Epithelial cell of proximal tubule (primary cell): ENCODE measurements around the gene RNF112. TPM values are rescaled to one million over a fixed set of nuclear protein-coding genes. Genes with fewer than 3 reads are reported as not detected.

Source experiments
- DNase-seq: peaks from one replicate; pipeline ENCODE4 v3.0.0-alpha.2; 2011; ENCODE audit warnings: low read depth
- H3K4me3 ChIP-seq: 2 replicates; pipeline ENCODE4 v1.5.1; 2011; ENCODE audit warnings: low read depth, mild to moderate bottlenecking, low read length
- total RNA-seq: library from RNA; depleted of rRNA; stranded (reverse); fragments of >200 nt; gene quantifications from 2 replicates; pipeline ENCODE4 v1.2.3, GENCODE V29; 2015
- TF ChIP-seq, protein P1 (sequence below): conservative IDR thresholded peaks from 2 replicates; pipeline ENCODE4 v1.5.1; 2012; ENCODE audit warnings: low read depth, mild to moderate bottlenecking, low read length

Gene RNF112
- total RNA-seq, 1 donor from 2014 or later, result 0.06 TPM

DNA sequence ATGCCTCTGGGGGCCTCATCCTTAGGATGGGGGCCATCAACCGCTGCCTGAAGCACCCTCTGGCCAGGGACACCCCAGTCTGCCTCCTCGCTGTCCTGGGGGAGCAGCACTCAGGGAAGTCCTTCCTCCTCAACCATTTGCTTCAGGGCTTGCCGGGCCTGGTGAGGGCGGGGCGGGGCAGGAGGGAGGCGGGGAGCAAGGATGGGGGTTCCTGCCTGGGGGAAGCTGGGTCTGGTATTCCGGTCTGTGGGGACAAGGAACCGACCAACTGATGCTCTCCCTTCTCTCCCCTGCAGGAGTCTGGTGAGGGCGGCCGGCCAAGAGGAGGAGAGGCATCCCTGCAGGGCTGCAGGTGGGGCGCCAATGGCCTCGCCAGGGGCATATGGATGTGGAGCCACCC, 2.0 kb downstream of the RNF112 start:
- no peak for DNase-seq
- no peak overlapping the region for H3K4me3 ChIP-seq
- TF ChIP-seq, protein P1, sequence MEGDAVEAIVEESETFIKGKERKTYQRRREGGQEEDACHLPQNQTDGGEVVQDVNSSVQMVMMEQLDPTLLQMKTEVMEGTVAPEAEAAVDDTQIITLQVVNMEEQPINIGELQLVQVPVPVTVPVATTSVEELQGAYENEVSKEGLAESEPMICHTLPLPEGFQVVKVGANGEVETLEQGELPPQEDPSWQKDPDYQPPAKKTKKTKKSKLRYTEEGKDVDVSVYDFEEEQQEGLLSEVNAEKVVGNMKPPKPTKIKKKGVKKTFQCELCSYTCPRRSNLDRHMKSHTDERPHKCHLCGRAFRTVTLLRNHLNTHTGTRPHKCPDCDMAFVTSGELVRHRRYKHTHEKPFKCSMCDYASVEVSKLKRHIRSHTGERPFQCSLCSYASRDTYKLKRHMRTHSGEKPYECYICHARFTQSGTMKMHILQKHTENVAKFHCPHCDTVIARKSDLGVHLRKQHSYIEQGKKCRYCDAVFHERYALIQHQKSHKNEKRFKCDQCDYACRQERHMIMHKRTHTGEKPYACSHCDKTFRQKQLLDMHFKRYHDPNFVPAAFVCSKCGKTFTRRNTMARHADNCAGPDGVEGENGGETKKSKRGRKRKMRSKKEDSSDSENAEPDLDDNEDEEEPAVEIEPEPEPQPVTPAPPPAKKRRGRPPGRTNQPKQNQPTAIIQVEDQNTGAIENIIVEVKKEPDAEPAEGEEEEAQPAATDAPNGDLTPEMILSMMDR, result no peak

DNA sequence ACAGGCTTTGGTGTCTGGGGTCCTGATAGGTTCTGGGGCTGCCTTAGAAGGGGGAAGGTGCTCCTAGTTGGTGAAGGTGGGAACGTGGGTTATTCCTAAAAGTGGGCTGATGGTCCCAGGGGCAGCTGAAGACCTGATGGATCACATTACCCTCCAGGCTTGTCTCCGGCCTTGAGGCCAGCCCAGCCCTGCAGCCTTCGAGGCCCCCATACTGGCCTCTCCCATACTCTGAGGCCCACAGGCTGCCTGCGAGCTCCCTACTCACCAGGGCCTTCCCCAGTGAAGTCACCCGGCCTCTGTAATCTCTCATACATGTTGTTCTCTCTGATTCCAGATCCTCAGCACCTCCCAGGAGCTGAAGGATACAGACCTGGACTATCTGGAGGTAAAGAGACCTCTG, 2.7 kb downstream of the RNF112 start:
- no peak overlapping the region for H3K4me3 ChIP-seq
- TF ChIP-seq, protein P1, result no peak
- no peak for DNase-seq

DNA sequence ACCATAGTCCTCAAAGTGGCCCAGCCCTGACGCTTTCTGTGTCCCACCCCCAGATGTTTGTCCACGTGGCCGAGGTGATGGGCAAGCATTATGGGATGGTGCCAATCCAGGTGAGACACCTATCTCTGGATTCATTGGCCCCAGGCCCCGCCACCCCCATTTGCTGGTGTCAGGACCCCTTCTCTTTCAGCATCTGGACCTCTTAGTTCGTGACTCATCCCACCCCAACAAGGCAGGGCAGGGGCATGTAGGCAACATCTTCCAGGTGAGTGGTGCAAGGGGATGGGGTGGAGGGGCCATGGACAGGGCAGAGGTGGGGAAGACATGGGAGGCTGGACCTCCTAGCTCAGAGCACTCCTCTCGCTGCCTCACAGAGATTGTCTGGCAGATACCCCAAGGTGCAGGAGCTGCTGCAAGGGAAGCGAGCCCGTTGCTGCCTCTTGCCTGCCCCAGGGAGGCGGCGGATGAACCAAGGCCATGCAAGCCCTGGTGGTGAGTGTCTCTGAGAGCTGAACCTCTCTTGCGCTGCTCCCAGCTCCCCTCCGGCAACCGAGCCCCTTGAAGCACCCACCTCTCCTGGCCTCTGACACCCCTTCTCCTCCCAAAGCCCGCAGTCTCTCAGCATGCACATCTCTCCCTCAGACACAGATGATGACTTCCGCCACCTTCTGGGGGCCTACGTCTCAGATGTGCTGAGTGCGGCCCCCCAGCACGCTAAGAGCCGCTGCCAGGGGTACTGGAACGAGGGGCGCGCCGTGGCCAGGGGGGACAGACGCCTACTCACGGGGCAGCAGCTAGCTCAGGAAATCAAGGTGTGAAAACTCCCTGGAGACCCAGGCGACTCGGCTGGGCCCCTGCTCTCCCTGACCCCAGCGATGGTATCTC, 3.6 kb downstream of the RNF112 start:
- no peak overlapping the region for H3K4me3 ChIP-seq
- TF ChIP-seq, protein P1, result no peak
- no peak for DNase-seq

DNA sequence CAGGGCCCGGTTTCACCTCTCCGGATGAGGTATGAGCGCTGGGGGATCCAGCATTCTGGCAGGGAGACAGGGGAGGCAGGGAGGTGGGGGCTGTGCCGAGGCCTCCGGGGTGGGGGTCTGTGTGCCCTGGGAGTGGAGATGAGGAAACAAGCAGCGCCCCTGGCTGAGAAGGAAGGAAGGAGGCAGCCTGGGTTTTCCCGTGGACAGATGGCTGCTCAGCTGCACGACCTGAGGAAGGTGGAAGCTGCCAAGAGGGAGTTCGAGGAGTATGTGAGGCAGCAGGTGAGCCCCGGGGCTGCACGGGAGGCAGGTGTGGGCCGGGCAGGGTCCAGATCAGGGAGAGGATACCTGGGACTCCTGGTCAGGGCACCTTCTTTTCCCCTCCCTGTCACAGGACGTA, 4.3 kb downstream of the RNF112 start:
- DNase-seq, result no peak
- TF ChIP-seq, protein P1, result no peak
- H3K4me3 ChIP-seq, result no peak overlapping the region

GRCh38 chr17:19415806-19416775, 5.1 kb downstream of the RNF112 start:
- no peak overlapping the region for H3K4me3 ChIP-seq
- no peak for DNase-seq
- TF ChIP-seq, protein P1, result no peak

DNA sequence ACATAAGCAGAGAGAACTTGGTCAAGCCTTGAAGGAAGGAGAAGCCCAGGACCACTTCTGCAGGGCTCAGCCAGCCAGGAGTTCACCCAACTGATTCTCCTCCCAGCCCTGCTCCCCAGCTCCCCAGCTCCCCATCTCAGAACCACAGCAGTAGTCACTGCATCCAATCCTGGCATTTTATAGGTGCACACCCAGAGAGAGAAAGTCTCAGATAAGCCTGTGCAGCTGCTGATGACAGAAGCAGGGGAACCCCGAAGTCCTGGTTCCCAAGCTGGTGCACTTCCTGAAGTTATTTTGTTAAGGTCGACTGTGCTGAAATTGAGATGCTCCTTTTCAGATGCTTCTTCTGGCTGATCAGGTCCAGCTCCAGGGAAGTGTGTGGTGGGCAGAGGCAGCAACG, 6.6 kb downstream of the RNF112 start:
- no peak for DNase-seq

More for the DNA sequence above, 6.6 kb downstream of the RNF112 start:
- TF ChIP-seq, protein P1, result no peak
- no peak overlapping the region for H3K4me3 ChIP-seq
